ENCODE data around the gene UGT1A9. TPM values are rescaled to one million over a fixed set of nuclear protein-coding genes. Genes with fewer than 3 reads are reported as not detected.

UGT1A9 gene
- total RNA-seq, 4 donors from 2014 or later: not detected

DNA sequence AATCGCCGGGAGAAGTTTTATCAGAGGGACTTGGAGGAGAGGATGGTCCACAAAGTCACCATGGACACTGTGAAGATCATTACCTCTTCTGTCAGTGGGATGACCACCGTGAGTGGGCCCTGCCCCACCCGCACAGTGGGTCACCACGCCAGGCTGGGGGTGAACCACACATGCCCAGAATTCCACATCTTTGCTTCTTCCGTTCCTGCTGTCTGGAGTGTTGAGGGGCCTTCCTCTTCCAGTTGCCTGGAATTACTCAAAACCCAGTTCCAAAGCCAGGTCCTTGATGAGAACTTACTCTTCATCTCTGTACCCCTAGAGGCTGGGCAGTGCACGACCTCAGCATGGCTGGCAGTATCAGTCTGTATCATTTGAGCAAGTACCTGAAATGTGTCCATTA, 128.5 kb downstream of the UGT1A9 start:
- Histone ChIP-seq H3K4me3 (no peak overlapping the region), H3K27me3 (no peaks in the 10 kb centered on the region), H3K4me1 (no peaks in the 10 kb centered on the region), H3K27ac (no peak overlapping the region), H3K9me3 (no peaks in the 10 kb centered on the region), H3K36me3 (no peaks in the 10 kb centered on the region)
- TF ChIP-seq, protein P1, sequence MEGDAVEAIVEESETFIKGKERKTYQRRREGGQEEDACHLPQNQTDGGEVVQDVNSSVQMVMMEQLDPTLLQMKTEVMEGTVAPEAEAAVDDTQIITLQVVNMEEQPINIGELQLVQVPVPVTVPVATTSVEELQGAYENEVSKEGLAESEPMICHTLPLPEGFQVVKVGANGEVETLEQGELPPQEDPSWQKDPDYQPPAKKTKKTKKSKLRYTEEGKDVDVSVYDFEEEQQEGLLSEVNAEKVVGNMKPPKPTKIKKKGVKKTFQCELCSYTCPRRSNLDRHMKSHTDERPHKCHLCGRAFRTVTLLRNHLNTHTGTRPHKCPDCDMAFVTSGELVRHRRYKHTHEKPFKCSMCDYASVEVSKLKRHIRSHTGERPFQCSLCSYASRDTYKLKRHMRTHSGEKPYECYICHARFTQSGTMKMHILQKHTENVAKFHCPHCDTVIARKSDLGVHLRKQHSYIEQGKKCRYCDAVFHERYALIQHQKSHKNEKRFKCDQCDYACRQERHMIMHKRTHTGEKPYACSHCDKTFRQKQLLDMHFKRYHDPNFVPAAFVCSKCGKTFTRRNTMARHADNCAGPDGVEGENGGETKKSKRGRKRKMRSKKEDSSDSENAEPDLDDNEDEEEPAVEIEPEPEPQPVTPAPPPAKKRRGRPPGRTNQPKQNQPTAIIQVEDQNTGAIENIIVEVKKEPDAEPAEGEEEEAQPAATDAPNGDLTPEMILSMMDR (IDR thresholded peaks at IDR 0.05): no peak
- no peak for TF ChIP-seq POLR2A (IDR thresholded peaks at IDR 0.05)
- intact Hi-C loops (cut with DNase I; ENCODE audit: low total_unique reads): no loop called here
- DNase-seq: no peak

DNA sequence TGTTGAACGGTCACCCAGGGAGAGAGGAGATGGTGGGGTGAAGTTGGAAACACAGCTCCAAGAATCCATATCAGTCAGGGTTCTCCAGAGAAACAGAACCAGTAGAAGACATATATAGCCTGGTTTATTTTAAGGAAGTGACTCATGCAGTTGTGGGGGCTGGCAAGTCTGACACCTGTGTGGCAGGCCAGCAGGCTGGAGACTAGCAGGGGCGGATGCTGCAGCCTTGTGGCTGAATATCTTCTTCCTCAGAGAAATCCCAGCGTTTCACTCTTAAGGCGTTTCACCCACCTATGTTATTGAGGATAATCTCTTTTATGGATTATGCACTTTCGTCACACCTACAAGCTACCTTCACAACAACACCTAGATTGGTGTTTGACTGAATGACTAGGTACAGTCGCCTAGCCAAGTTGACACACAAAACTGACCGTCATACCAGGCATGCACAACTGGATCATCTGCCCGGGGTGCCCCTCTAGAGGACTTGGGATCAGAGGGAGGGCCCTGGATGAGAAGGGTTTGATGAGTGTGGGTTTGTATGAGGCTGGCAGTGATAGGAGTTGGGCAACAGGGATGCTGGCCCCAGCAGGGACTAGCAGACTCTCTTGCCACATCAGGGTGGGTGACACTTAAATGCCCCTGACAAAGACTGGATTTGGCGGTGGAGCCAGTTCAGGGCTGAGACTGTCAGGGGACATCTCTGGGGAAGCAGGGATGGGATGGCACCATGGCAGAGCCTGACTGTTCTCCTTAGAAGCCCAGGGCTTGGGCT, 129.8 kb downstream of the UGT1A9 start:
- H3K4me3 ChIP-seq: no peak overlapping the region
- no peak for TF ChIP-seq POLR2A (IDR thresholded peaks at IDR 0.05)
- TF ChIP-seq, protein P1 (IDR thresholded peaks at IDR 0.05): no peak
- no peak for DNase-seq
- no peak overlapping the region for H3K27ac ChIP-seq
- H3K36me3 ChIP-seq: no peaks in the 10 kb centered on the region
- H3K9me3 ChIP-seq: no peaks in the 10 kb centered on the region
- no peaks in the 10 kb centered on the region for H3K27me3 ChIP-seq
- intact Hi-C loops (cut with DNase I; ENCODE audit: low total_unique reads): no loop called here
- H3K4me1 ChIP-seq: no peaks in the 10 kb centered on the region

DNA sequence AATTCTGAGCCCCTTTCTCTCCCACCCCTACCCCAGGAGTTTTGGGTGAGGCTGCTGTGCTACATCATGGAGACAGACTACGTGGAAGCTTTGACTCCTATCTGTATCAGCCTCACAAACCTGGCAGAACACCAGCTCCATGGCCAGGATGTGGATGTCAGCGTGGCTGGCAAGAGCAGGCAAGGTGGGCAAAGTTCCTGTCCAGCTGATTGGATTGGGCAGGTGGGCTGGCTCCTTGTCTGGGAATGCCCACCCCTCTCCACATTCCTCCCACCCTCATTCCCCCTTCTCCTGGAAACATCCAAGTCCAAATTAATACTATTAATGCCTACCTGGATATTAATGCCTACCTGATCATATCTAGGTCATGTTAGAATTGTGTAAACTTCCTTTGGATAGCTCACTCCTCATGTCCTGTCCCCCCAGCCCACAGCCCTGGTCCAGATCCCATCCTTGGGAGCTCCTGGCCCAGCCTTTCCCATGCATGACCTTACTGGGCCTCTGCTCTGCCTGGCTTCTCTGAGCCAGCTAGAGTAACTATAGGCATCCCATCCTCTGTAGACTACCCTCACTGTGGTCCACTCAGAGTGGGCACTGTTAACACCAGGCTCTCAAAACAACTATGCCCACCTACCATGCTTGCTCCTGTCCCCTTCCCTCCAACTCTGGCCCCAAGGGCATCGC, 130.6 kb downstream of the UGT1A9 start:
- Histone ChIP-seq H3K27ac (no peak overlapping the region), H3K36me3 (no peaks in the 10 kb centered on the region), H3K4me1 (no peaks in the 10 kb centered on the region), H3K4me3 (no peak overlapping the region), H3K9me3 (no peaks in the 10 kb centered on the region), H3K27me3 (no peaks in the 10 kb centered on the region)
- DNase-seq: no peak
- no peak for TF ChIP-seq POLR2A (IDR thresholded peaks at IDR 0.05)
- TF ChIP-seq, protein P1 (IDR thresholded peaks at IDR 0.05): no peak
- intact Hi-C loops (cut with DNase I; ENCODE audit: low total_unique reads): no loop called here

DNA sequence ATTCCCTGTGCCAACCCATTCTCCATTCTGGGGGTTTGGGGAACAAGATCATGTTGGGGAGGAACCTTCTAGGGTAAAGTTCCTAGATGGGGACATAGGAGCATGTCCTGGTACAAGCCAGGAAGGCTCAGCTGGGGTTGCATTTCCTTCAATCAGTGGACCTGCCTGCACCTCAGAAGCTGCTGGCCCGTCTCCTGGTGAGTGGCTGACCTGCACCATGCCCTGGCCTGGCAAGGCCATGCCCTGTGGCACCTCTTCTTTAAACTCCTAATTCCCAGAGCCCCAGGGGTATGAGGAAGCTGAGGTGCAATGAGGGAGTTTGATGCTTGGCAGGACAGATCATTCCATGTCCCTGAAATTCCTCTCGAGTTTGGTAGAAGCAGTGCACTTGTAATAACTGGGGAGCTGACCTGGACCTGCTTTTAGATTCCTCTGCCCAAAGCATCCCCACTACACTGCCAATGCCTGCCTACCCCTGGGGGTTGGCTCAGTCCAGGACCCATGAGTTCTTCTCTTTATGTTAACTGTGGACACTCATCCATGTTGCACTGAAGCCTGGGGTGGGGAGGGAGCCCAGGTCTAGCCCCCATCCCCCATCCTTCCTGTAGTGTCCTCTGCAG, 131.7 kb downstream of the UGT1A9 start:
- DNase-seq: no peak
- H3K27me3 ChIP-seq: no peaks in the 10 kb centered on the region
- H3K4me1 ChIP-seq: no peaks in the 10 kb centered on the region
- TF ChIP-seq, protein P1 (IDR thresholded peaks at IDR 0.05): no peak
- no peak for TF ChIP-seq POLR2A (IDR thresholded peaks at IDR 0.05)
- H3K9me3 ChIP-seq: no peaks in the 10 kb centered on the region
- H3K27ac ChIP-seq: no peak overlapping the region
- intact Hi-C loops (cut with DNase I; ENCODE audit: low total_unique reads): no loop called here
- H3K4me3 ChIP-seq: no peak overlapping the region
- no peaks in the 10 kb centered on the region for H3K36me3 ChIP-seq

DNA sequence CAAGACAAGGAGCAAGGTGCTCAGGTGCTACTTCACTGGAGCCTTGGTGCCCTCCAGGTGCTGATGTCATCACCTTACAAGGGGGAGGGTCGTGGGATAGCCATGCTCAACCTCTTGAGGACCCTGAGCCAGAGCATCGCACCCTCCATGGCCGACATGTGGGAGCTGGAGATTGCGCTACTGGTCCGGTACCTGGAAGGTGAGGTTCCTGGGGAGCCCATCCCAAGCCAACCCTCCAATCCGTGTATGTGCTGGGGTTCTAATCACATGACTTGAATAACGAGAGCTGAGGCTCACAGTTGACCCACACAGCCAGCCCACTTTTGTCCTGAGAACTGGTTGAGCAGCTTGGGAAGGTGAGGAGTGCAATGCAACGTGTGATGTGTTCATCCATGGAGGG, 132.3 kb downstream of the UGT1A9 start:
- Histone ChIP-seq H3K4me3 (no peak overlapping the region), H3K27ac (no peak overlapping the region), H3K9me3 (no peaks in the 10 kb centered on the region), H3K27me3 (no peaks in the 10 kb centered on the region), H3K4me1 (no peaks in the 10 kb centered on the region), H3K36me3 (no peaks in the 10 kb centered on the region)
- no peak for TF ChIP-seq POLR2A (IDR thresholded peaks at IDR 0.05)
- TF ChIP-seq, protein P1 (IDR thresholded peaks at IDR 0.05): no peak
- no peak for DNase-seq
- intact Hi-C loops (cut with DNase I; ENCODE audit: low total_unique reads): no loop called here
